ENCODE data around the gene UCN2.

Gene UCN2

DNA sequence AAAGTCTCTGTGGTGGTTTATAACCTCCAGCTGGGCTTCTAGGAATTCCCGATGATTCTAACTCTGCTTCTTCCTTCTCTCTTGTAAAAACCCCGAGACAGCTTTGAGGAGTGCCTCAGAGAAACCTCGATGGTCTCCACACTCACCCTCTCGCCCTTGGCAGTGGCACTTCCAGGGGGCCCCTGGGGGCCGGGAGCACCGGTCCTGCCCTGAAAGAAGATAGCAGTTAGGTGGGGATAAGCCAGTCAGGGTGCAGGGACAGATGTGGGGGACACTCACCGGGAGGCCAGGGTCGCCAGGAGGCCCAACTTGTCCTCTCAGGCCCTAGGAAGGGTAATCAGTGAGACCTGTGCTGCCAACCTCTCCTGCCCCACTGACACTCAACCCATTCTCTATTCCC is 21.8 kb upstream of the UCN2 start:
- FAIRE-seq (no peak), DNase-seq (ENCODE audit: insufficient read length) (no peak)
- no peak for TF ChIP-seq POLR2A (IDR thresholded peaks at IDR 0.05; ENCODE audit: low read depth, low read length)

DNA sequence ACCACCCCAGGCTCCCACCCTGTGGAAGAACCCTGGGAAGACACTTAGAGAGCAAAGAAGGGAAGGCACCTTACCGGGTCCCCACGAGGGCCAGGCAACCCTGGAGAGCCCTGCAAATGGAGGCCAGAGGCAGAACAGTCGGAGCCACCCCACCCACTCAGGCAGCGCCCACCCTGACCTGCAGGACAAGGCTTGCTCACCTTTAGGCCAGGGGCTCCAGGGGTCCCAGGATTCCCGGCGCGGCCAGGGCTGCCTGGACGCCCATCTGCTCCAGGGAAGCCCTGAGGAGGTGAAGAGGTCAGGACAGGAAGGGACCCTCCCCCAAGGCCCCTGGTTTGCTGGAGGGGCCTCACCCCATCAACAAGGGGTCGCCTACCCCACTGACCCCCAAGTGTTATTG is 21.3 kb upstream of the UCN2 start:
- TF ChIP-seq POLR2AphosphoS5 (IDR thresholded peaks at IDR 0.05; ENCODE audit: low read depth, low read length) (no peak), POLR2A (IDR thresholded peaks at IDR 0.05; ENCODE audit: low read depth, low read length) (no peak), TAF1 (IDR thresholded peaks at IDR 0.05; ENCODE audit: borderline replicate concordance, low read depth, low read length) (no peak)
- FAIRE-seq (no peak), DNase-seq (ENCODE audit: insufficient read length) (no peak)

DNA sequence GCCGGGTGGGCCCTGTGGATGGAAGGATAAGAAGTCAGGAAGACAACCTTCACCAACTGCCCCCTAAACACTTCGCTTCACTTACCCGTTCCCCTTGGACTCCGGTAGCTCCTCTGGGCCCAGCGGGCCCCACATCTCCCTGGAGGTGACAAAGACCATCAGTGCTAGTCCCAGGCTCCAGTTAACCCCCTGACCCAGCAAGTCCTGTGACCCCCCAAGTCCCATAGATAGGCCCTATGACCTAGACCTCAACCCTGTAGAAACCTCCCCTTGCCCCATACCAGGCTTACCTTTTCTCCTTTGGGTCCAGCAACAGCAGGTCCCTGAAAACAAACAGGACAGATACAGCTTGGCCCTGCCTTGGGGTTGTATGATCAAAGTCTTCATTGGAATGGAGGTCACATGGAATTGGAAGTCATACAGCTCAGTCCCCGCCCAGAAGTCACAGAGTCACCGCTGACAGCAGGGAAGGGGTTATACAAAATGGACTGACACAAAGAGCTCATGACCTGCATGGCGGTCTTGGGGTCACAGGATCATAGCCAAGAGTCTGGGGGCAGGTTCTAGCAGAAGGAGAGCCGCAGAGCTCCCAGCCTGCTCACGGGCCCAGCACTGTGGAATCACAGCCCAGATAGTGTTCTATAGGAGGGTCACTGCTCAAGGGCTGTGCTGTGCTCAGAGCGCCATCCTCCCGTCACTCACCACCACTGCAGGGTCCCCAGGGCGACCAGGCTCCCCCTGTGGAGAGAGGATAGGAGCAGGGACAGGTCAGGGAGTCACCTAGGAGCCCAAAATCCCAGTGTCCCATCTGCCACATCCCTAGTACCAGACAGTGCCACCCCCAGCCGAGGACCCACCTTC is 18.3 kb upstream of the UCN2 start:
- no peak for FAIRE-seq
- TF ChIP-seq TAF1 (IDR thresholded peaks at IDR 0.05; ENCODE audit: borderline replicate concordance, low read depth, low read length) (no peak), POLR2A (IDR thresholded peaks at IDR 0.05; ENCODE audit: low read depth, low read length) (no peak), POLR2AphosphoS5 (IDR thresholded peaks at IDR 0.05; ENCODE audit: low read depth, low read length) (no peak)
- DNase-seq (ENCODE audit: insufficient read length) = no peak

DNA sequence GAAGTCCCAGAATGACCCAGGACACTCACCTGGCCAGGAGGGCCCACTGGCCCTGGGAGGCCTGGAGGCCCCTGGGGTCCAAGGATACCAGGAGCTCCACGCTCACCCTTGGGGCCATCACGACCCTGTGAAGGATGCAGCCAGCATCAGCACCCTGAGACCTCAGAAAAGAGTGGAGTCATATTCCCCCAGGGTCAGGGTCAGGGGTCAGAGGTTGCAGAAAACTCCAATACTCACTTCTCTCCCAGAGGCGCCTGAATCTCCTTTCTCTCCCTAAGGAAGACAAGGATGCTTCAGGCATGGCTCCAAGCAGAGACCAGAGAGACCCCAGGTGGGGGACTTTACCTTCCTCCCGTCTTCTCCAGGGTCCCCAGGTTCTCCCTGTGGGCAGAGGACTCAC is 13.1 kb upstream of the UCN2 start:
- TF ChIP-seq POLR2AphosphoS5 (IDR thresholded peaks at IDR 0.05; ENCODE audit: low read depth, low read length) (no peak), TAF1 (IDR thresholded peaks at IDR 0.05; ENCODE audit: borderline replicate concordance, low read depth, low read length) (no peak)
- no peak for DNase-seq (ENCODE audit: insufficient read length)
- FAIRE-seq = no peak

DNA sequence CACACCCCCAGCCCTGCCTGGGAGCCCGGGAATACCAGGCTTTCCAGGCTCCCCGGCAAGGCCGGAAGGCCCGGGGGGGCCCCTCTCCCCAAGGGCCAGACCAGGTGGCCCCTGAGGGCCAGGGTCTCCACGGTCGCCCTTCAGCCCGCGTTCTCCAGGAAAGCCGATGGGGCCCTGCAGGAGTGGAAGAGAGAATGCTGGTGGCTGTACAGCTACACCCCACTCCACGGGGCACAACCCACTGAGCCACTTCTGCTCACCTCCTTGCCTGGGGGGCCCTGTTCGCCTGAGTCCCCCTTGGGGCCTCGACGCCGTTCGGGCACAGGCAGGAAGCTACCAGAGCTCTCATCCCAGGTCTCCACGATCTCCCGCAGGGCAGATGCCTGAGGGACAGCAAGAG is 11.8 kb upstream of the UCN2 start:
- TF ChIP-seq POLR2AphosphoS5 (IDR thresholded peaks at IDR 0.05; ENCODE audit: low read depth, low read length) (no peak), TAF1 (IDR thresholded peaks at IDR 0.05; ENCODE audit: borderline replicate concordance, low read depth, low read length) (no peak), POLR2A (IDR thresholded peaks at IDR 0.05; ENCODE audit: low read depth, low read length) (no peak)
- DNase-seq (ENCODE audit: insufficient read length) = no peak
- no peak for FAIRE-seq

DNA sequence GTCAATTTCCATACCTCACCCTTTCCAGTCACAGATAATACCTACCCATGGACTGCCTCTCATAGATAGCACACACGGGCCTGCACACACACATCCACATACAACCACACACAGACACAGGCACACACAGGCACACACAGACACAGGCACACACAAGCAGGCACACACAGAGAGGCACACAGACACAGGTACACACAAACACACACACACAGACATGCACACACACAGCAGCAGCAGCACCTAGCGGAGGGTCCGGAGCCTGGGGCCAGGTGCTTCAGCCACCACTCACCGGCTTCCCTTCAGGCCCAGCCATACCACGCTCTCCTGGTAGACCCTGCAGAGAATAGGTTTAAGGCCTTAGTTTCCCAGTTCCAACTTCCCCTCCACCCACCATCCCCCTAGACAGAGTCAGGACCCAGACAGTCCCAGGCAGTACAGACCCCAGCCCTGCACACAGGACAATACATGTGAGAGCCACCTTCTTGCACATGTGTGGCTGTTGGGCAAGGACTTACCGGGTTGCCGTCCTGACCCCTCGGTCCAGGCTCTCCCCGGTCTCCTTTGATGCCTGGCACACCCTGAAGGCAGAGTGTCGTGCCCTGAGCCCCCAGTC is 10.5 kb upstream of the UCN2 start:
- TF ChIP-seq POLR2A (IDR thresholded peaks at IDR 0.05; ENCODE audit: low read depth, low read length) (no peak), POLR2AphosphoS5 (IDR thresholded peaks at IDR 0.05; ENCODE audit: low read depth, low read length) (no peak), TAF1 (IDR thresholded peaks at IDR 0.05; ENCODE audit: borderline replicate concordance, low read depth, low read length) (no peak)
- DNase-seq (ENCODE audit: insufficient read length) (no peak), FAIRE-seq (no peak)

DNA sequence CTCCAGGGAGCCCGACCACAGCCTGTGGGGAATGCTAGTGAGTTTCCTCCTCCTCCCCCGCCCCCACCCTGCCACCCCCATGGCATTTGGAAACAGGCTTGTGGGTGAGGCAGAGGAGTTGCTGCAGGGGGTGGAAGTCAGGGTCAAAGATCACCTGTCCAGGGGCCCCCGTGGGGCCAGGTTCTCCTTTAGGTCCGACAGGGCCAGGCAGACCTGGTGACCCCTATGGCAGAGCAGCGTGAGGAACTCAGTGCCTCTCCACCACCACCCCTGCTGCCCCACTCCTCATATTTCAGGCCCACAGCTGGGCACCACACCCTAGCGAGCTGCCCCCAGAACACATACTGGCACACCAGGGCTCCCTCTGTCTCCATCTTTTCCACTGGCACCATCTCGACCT is 8.9 kb upstream of the UCN2 start:
- TF ChIP-seq TAF1 (IDR thresholded peaks at IDR 0.05; ENCODE audit: borderline replicate concordance, low read depth, low read length) = no peak
- no peak for TF ChIP-seq POLR2AphosphoS5 (IDR thresholded peaks at IDR 0.05; ENCODE audit: low read depth, low read length)
- TF ChIP-seq POLR2A (IDR thresholded peaks at IDR 0.05; ENCODE audit: low read depth, low read length) = no peak
- DNase-seq (ENCODE audit: insufficient read length) (no peak), FAIRE-seq (no peak)

DNA sequence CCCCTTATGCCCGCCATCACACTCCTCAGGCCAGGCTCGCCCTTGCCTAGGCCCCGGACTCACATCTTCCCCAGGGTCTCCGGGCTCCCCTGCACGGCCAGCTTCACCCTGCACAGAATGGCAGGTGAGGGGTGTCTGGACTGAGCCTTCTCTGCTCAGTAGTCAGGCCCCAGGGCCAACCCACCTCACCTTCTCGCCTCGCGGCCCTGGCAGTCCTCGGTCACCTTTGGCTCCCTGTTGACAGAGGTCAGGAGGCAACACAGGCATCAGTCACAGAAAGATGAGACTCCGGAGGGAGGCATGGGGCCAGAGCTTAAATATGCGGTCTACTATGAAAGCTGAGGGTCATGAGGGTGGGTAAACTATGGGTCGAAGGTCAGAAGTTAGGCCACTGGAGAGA is 8.4 kb upstream of the UCN2 start:
- DNase-seq (ENCODE audit: insufficient read length) (no peak), FAIRE-seq (no peak)
- no peak for TF ChIP-seq TAF1 (IDR thresholded peaks at IDR 0.05; ENCODE audit: borderline replicate concordance, low read depth, low read length)
- no peak for TF ChIP-seq POLR2A (IDR thresholded peaks at IDR 0.05; ENCODE audit: low read depth, low read length)
- TF ChIP-seq POLR2AphosphoS5 (IDR thresholded peaks at IDR 0.05; ENCODE audit: low read depth, low read length) = no peak

DNA sequence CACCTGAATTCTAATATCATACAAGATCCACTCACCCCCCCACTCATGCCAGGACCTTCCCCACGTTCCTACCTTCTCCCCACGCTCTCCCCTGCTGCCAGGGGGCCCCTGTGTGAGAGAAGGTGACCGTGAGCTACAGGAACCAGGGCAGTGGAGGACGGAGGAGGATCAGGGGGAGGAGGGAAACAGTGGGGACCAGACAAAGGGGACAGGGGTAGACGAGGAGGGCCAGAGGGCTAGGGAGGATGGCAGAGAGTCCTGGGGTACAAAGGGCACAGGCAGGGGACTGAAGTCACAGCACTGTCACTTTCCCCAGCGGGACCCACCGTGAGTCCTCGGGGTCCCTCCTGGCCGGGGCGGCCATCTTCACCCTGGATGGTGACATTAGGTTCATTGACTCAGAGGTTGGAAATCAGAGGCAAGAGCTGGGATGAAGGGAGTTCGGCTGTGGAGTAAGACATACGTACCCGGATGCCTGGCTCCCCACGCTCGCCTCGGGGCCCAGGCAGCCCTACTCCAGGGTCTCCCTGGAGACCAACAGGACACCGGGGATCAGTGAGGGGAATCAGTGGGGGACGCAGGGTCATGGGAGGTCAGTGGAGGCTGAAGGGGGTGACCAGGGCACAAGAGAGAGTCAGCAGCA is 6.3 kb upstream of the UCN2 start:
- DNase-seq (ENCODE audit: insufficient read length) = no peak
- FAIRE-seq = no peak
- TF ChIP-seq POLR2AphosphoS5 (IDR thresholded peaks at IDR 0.05; ENCODE audit: low read depth, low read length) = no peak
- no peak for TF ChIP-seq POLR2A (IDR thresholded peaks at IDR 0.05; ENCODE audit: low read depth, low read length)
- TF ChIP-seq TAF1 (IDR thresholded peaks at IDR 0.05; ENCODE audit: borderline replicate concordance, low read depth, low read length) = no peak

DNA sequence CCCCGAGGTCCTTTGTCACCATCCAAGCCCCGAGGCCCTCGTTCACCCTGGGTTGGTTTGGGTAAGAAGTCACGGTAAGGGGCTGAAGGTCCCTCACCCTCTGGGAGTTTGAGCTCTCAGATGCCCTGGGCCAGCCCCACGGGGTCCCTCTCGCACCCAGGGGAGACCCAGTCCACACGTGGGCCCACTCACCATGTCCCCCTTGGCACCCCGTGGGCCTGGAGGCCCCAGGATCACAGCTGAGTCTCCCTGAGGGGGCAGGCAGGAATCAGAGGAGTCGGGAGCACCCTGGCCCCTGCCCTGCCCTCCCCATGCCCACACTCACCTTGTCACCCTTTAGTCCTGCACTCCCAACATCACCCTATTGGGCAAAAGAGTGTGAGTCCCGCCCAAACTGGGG is 5.8 kb upstream of the UCN2 start:
- TF ChIP-seq POLR2A (IDR thresholded peaks at IDR 0.05; ENCODE audit: low read depth, low read length) (no peak), TAF1 (IDR thresholded peaks at IDR 0.05; ENCODE audit: borderline replicate concordance, low read depth, low read length) (no peak), POLR2AphosphoS5 (IDR thresholded peaks at IDR 0.05; ENCODE audit: low read depth, low read length) (no peak)
- FAIRE-seq (no peak), DNase-seq (ENCODE audit: insufficient read length) (no peak)

DNA sequence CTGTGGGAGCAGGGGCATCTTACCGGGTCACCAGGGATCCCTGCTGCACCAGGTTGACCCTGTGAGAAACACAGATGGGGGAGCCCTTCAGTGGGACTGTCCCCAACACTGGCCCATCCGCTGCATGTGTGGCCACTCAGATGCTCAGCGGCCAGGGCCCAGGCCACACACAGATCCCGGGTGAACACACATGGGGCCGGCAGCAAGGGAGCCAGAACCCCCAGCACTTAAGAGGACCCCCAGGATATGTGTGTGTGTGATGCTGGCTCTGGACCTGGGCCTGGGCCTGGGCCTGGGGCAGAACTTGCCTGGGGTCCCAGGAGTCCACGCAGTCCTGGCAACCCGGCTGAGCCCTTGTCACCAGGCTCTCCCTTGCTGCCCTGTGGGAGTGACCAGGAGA is 4.9 kb upstream of the UCN2 start:
- no peak for TF ChIP-seq TAF1 (IDR thresholded peaks at IDR 0.05; ENCODE audit: borderline replicate concordance, low read depth, low read length)
- TF ChIP-seq POLR2AphosphoS5 (IDR thresholded peaks at IDR 0.05; ENCODE audit: low read depth, low read length) = no peak
- no peak for TF ChIP-seq POLR2A (IDR thresholded peaks at IDR 0.05; ENCODE audit: low read depth, low read length)
- FAIRE-seq = no peak
- no peak for DNase-seq (ENCODE audit: insufficient read length)

DNA sequence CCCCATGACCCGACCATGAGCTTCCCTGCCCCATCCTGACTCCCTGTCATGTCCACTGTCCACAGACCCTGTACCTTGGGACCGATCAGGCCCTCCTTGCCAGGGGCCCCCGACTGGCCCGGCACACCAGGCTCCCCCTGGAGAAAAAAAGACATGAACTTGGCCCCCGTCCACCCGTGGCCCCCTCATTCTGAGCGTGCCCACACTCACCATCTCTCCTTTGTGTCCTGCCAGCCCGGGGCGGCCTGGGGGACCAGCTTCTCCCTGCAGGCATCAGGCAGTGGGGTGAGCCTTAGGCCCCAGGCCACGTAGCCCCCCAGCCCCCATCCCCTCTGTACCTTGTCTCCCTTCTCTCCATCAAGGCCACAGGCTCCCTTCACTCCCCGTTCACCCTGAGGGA is 3.9 kb upstream of the UCN2 start:
- TF ChIP-seq POLR2AphosphoS5 (IDR thresholded peaks at IDR 0.05; ENCODE audit: low read depth, low read length) = no peak
- no peak for TF ChIP-seq TAF1 (IDR thresholded peaks at IDR 0.05; ENCODE audit: borderline replicate concordance, low read depth, low read length)
- TF ChIP-seq POLR2A (IDR thresholded peaks at IDR 0.05; ENCODE audit: low read depth, low read length) = no peak
- FAIRE-seq (no peak), DNase-seq (ENCODE audit: insufficient read length) (no peak)
